Measurements from ENCODE around the gene BET1L.

BET1L gene

GRCh38 chr11:209275-210121, 2.3 kb upstream of the BET1L start:
- no peak for DNase-seq

- no peak for DNase-seq
These were observed 1.7 kb upstream of the BET1L start for GRCh38 chr11:208917-209260.

GRCh38 chr11:208181-208916, 1.1 kb upstream of the BET1L start:
- peak; percentile 78 for DNase-seq

- no peak for DNase-seq
These were observed 623 bp upstream of the BET1L start for GRCh38 chr11:207863-208180.

- DNase-seq, result no peak
These were observed 532 bp downstream of the BET1L start for GRCh38 chr11:206526-207207.

- no peak for DNase-seq
These were observed 1.2 kb downstream of the BET1L start for GRCh38 chr11:206002-206384.

- DNase-seq, result no peak
These were observed 1.8 kb downstream of the BET1L start for GRCh38 chr11:205221-206001.

GRCh38 chr11:204587-205109, 2.6 kb downstream of the BET1L start:
- DNase-seq, result no peak

- DNase-seq, result no peak
These were observed 3.1 kb downstream of the BET1L start for GRCh38 chr11:203945-204586.

- DNase-seq, result no peak
These were observed 3.9 kb downstream of the BET1L start for GRCh38 chr11:203056-203944.

- DNase-seq, result no peak
These were observed 4.7 kb downstream of the BET1L start for GRCh38 chr11:202490-202889.

- DNase-seq, result no peak
These were observed 5.2 kb downstream of the BET1L start for GRCh38 chr11:201966-202365.

- DNase-seq, result no peak
These were observed 6.8 kb downstream of the BET1L start for GRCh38 chr11:200224-201003.

- DNase-seq, result no peak
These were observed 7.4 kb downstream of the BET1L start for GRCh38 chr11:199782-200181.

- no peak for DNase-seq
These were observed 8.1 kb downstream of the BET1L start for GRCh38 chr11:199004-199581.

- no peak for DNase-seq
These were observed 8.9 kb downstream of the BET1L start for GRCh38 chr11:198236-198806.

GRCh38 chr11:197741-198235, 9.4 kb downstream of the BET1L start:
- no peak for DNase-seq

- no peak for DNase-seq
These were observed 10.1 kb downstream of the BET1L start for GRCh38 chr11:196786-197731.

All from activated gamma-delta T cell treated with Interleukin-2 at 50 U/mL for 16 hours (primary cell).